Measurements from ENCODE around the gene LAPTM5. TPM values are rescaled to one million over a fixed set of nuclear protein-coding genes. Genes with fewer than 3 reads are reported as not detected.

Gene LAPTM5
- total and polyA plus RNA-seq, 10 of the 15 experiments (the other 5 are each of a cell fraction or from before 2014, with no cell fraction given), result 24.1 to 1,034 (median 687) TPM

DNA sequence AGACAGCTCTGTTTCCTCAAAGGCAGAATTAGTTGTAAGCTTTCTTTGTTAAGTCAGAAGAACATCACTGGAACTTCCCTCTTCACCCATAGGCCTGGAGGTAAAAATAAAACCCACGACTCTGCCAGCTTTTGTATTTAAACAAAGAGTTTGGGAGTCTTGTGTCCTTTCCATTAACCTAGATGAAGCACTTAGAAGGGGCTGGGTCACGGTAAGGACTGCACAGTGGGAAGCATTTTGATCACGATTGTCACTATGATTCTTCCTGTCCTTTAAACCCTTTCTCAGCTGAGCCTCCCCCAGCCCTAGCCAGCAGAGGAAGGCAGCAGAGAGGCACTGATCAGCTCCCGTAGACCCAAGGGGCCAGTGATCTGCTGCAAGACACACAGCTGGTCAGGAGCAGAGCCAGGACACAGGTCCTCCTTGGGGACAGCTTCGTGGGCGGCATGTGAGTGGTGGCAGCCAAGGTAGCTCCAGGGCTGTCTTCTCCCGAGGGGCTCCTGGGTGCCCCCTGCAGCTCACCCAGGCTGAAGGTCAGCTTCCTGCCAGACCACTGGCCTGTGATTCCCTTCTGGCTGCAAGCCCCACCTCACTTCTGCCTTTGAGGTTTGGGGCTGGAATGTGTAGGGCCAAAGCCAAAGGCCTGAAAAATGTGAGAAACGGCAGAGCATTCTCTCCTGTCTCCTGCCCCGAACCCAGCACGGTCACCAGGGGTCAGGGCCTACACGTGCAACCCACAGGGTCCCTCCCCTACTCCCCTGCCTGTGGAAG, 4.0 kb upstream of the LAPTM5 start (continued):
- TF ChIP-seq MLLT1 (IDR thresholded peaks at IDR 0.05), result 0 out of 2 replicates have a peak, but pooled peaks have one; percentile 28
- TF ChIP-seq SMARCA5 (IDR thresholded peaks at IDR 0.05), result peak; percentile 21; the same call in 1 of the 2 replicates
- TF ChIP-seq BHLHE40 (IDR thresholded peaks at IDR 0.05; ENCODE audit: borderline replicate concordance in 1 of 2, low read depth in 2 of 2, low read length in 1 of 2), result peak; percentile 8 to 49; a peak in 2 of 4 replicates
- TF ChIP-seq FOXM1 (IDR thresholded peaks at IDR 0.05; ENCODE audit: low read depth, low read length), result no peak
- TF ChIP-seq, protein P1, sequence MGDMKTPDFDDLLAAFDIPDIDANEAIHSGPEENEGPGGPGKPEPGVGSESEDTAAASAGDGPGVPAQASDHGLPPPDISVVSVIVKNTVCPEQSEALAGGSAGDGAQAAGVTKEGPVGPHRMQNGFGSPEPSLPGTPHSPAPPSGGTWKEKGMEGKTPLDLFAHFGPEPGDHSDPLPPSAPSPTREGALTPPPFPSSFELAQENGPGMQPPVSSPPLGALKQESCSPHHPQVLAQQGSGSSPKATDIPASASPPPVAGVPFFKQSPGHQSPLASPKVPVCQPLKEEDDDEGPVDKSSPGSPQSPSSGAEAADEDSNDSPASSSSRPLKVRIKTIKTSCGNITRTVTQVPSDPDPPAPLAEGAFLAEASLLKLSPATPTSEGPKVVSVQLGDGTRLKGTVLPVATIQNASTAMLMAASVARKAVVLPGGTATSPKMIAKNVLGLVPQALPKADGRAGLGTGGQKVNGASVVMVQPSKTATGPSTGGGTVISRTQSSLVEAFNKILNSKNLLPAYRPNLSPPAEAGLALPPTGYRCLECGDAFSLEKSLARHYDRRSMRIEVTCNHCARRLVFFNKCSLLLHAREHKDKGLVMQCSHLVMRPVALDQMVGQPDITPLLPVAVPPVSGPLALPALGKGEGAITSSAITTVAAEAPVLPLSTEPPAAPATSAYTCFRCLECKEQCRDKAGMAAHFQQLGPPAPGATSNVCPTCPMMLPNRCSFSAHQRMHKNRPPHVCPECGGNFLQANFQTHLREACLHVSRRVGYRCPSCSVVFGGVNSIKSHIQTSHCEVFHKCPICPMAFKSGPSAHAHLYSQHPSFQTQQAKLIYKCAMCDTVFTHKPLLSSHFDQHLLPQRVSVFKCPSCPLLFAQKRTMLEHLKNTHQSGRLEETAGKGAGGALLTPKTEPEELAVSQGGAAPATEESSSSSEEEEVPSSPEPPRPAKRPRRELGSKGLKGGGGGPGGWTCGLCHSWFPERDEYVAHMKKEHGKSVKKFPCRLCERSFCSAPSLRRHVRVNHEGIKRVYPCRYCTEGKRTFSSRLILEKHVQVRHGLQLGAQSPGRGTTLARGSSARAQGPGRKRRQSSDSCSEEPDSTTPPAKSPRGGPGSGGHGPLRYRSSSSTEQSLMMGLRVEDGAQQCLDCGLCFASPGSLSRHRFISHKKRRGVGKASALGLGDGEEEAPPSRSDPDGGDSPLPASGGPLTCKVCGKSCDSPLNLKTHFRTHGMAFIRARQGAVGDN (IDR thresholded peaks at IDR 0.05), result 0 out of 2 replicates have a peak, but pooled peaks have one; percentile 54
- peak; percentile 25; the same call in 1 of the 2 replicates for TF ChIP-seq DPF2 (IDR thresholded peaks at IDR 0.05)

Data from GM12878 (cell line).